Activated T-helper 17 cell treated with anti-CD3 and anti-CD28 coated beads, Interleukin-2, amount 50 U/mL, for 72 hours (primary cell): Measurements from ENCODE around the gene PTPRM. TPM values are rescaled to one million over a fixed set of nuclear protein-coding genes. Genes with fewer than 3 reads are reported as not detected.

Experiments
- ATAC-seq: fragments of 150-1000 bp; cut with Tn5 transposase; replicated peaks from 2 replicates; pipeline ENCODE4 v1.10.0; 2021; ENCODE audit warnings: mild to moderate bottlenecking, moderate library complexity
- H3K27ac Mint-ChIP-seq: one replicate; pipeline ENCODE4 v1.8.0; 2022; ENCODE audit warnings: mixed read lengths
- H3K27me3 Mint-ChIP-seq: one replicate; pipeline ENCODE4 v1.8.0; 2022; ENCODE audit warnings: mixed read lengths
- H3K36me3 Mint-ChIP-seq: one replicate; pipeline ENCODE4 v1.8.0; 2022; ENCODE audit warnings: low read depth, mild to moderate bottlenecking, mixed read lengths
- H3K4me1 Mint-ChIP-seq: one replicate; pipeline ENCODE4 v1.8.0; 2022; ENCODE audit warnings: mixed read lengths
- H3K4me3 Mint-ChIP-seq: one replicate; pipeline ENCODE4 v1.8.0; 2022; ENCODE audit warnings: mild to moderate bottlenecking, mixed read lengths
- H3K9me3 Mint-ChIP-seq: one replicate; pipeline ENCODE4 v1.8.0; 2022; ENCODE audit warnings: mixed read lengths
- total RNA-seq, 2 donors: library from RNA; stranded (reverse); gene quantifications; one replicate each; pipeline ENCODE4 v1.2.3, GENCODE V29; 2022

PTPRM gene
- total RNA-seq, 2 donors from 2014 or later: 7.5 to 24.5 TPM

GRCh38 chr18:7919565-7919964, 352.4 kb downstream of the PTPRM start:
- no peak overlapping the region for H3K27ac Mint-ChIP-seq
- H3K36me3 Mint-ChIP-seq: no peaks in the 10 kb centered on the region
- H3K4me3 Mint-ChIP-seq: no peak overlapping the region
- ATAC-seq: no peak
- H3K27me3 Mint-ChIP-seq: no peaks in the 10 kb centered on the region
- H3K9me3 Mint-ChIP-seq: peaks cover 5% of the 10 kb centered on the region
- H3K4me1 Mint-ChIP-seq: no peaks in the 10 kb centered on the region

DNA sequence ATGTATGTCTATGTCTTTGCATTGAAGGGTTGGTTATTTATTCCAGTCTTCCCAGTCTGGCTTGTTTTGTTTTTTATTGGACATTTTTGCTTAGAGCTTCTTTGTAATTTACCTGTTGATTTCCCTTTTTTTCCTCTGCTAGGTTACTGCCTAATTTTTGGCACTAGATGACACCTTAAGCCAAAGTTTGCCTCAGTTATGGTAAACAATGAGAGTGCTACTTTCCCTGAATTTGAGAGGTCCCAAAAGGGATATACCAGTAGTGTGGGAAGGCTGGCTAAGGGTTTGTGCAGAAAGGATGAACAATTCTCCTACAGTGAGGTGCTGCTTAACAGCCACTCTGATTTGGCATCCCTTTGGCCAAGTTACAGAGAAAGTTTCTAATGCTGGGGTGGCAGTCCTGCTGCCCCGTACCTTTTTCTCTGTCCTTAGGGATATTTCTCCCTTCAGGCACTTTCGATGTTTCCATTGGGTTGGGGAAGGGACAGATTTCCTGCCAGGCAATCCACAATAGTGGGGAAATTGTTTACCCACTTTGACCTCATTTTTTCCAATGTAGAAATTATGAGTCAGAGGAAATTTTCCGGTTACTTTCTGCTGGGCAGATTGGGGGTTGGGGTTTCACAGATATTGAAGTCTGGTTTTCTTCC, 354.9 kb downstream of the PTPRM start:
- Mint-ChIP-seq H3K36me3 (no peaks in the 10 kb centered on the region), H3K4me1 (no peaks in the 10 kb centered on the region), H3K27ac (no peak overlapping the region), H3K27me3 (no peaks in the 10 kb centered on the region), H3K9me3 (peaks cover 6% of the 10 kb centered on the region), H3K4me3 (no peak overlapping the region)
- ATAC-seq: peak; percentile 11

DNA sequence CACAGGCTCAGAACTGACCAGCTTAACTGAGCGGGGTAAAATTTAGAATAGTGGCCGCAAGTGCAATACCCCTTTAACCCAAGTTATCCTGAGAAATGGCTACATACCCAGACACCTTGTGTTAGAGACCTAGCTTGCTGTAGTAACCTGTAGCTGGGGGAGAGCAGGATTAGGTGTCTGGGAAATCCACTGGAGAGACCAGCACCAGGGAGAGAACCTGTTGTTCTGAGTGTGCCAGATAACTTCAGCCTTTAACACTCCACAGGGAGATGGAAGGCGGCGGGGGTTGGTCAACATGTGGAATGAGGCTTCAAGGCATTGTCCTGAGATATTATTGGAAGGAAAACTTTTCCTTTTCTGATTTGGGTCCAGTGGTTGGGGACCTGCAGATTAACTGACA, 356.0 kb downstream of the PTPRM start:
- no peaks in the 10 kb centered on the region for H3K4me1 Mint-ChIP-seq
- peaks cover 10% of the 10 kb centered on the region for H3K9me3 Mint-ChIP-seq
- no peaks in the 10 kb centered on the region for H3K36me3 Mint-ChIP-seq
- H3K27me3 Mint-ChIP-seq: no peaks in the 10 kb centered on the region
- H3K27ac Mint-ChIP-seq: no peak overlapping the region
- H3K4me3 Mint-ChIP-seq: no peak overlapping the region
- ATAC-seq: no peak

DNA sequence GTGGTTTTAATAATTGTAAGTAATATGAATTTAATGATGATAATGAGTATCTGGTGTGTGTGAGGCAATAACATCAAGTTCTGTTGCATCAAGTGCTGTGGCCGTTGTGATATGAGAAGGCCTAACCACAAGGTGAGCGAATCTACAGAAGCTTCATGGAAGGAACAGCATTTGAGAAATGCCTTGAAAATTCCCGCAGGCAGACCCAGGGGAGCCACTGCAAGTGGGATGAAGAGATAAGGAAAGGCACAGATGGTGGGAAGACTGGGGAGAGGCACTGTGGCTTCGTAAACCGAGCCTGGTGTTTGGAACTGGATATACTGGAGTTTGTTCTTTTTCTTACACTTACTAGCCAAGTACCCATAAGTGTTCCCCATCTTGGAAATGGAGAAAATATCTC, 357.5 kb downstream of the PTPRM start:
- H3K27ac Mint-ChIP-seq: no peak overlapping the region
- no peaks in the 10 kb centered on the region for H3K36me3 Mint-ChIP-seq
- no peaks in the 10 kb centered on the region for H3K4me1 Mint-ChIP-seq
- H3K27me3 Mint-ChIP-seq: no peaks in the 10 kb centered on the region
- no peak overlapping the region for H3K4me3 Mint-ChIP-seq
- H3K9me3 Mint-ChIP-seq: peaks cover 10% of the 10 kb centered on the region
- no peak for ATAC-seq

DNA sequence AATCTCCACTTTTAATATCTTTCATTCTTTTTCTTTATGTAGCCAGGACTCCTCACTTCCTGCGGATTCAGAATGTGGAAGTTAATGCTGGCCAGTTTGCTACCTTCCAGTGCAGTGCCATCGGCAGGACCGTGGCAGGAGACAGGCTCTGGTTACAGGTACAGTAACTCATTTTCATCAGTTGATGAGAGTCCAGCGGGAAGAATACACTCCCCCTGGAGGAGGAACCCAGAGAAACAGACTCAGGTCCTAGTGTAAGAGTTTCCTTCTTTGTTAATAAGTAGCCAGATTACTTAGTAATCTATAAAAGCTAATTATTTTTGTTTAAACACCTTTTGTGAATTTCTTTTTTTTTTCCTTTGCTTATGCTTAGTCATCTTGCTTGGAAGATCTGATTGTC, 359.4 kb downstream of the PTPRM start:
- Mint-ChIP-seq H3K4me1 (no peaks in the 10 kb centered on the region), H3K9me3 (peaks cover 7% of the 10 kb centered on the region), H3K27ac (no peak overlapping the region), H3K36me3 (no peaks in the 10 kb centered on the region), H3K27me3 (no peaks in the 10 kb centered on the region), H3K4me3 (no peak overlapping the region)
- ATAC-seq: no peak

DNA sequence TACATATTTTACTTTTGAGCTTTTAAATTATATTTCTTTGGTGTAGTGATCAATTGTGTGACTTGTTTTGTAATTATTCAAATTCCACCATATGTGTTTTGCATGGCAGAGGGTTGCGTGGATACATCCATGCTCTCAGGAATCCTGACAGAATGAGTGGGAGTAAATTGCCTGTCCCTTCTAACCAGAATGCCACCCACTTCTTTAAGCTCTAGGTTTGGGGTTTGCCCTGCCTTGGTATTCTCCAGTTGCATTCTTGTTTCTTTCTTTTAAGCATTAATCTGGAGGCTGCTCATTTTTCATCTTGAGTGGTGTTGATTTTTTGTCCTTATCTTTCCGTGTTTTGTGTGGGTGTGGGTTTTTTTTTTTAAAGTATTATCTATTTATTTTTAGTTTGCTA, 360.0 kb downstream of the PTPRM start:
- no peaks in the 10 kb centered on the region for H3K36me3 Mint-ChIP-seq

GRCh38 chr18:7931763-7932162, 364.6 kb downstream of the PTPRM start:
- H3K4me1 Mint-ChIP-seq: no peaks in the 10 kb centered on the region
- no peaks in the 10 kb centered on the region for H3K27me3 Mint-ChIP-seq
- H3K27ac Mint-ChIP-seq: no peak overlapping the region
- no peaks in the 10 kb centered on the region for H3K36me3 Mint-ChIP-seq
- H3K4me3 Mint-ChIP-seq: no peak overlapping the region
- no peak for ATAC-seq
- H3K9me3 Mint-ChIP-seq: peaks cover 3% of the 10 kb centered on the region

More for the DNA sequence above, 360.0 kb downstream of the PTPRM start:
- Mint-ChIP-seq H3K4me1 (no peaks in the 10 kb centered on the region), H3K27ac (no peak overlapping the region), H3K27me3 (no peaks in the 10 kb centered on the region), H3K9me3 (peaks cover 7% of the 10 kb centered on the region), H3K4me3 (peak overlapping the region; percentile 15)
- ATAC-seq: peak; percentile 58

- H3K9me3 Mint-ChIP-seq: no peaks in the 10 kb centered on the region
- H3K27ac Mint-ChIP-seq: no peak overlapping the region
- no peaks in the 10 kb centered on the region for H3K27me3 Mint-ChIP-seq
- ATAC-seq: no peak
- no peaks in the 10 kb centered on the region for H3K36me3 Mint-ChIP-seq
- H3K4me1 Mint-ChIP-seq: no peaks in the 10 kb centered on the region
- no peak overlapping the region for H3K4me3 Mint-ChIP-seq
These were observed 370.2 kb downstream of the PTPRM start for GRCh38 chr18:7937268-7937667.

DNA sequence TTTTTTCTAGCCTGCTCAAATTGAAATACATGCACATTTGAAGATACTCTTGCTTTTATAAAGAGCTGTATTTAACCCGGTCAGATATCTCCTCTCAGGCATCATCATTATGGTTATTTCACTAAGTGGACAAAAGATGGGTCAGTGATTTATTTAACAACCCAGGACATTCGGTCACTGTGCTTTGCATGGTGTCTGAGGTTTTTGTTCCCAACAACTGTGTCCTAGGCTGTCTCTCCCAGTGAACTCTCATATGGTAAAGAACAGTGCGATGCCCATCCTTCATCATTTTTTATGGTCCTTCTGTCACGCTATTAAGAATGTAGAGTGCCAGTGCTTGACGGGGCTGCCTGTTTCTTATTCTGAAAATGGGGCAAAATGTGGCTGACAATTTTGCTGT, 372.4 kb downstream of the PTPRM start:
- H3K27me3 Mint-ChIP-seq: no peaks in the 10 kb centered on the region
- no peaks in the 10 kb centered on the region for H3K9me3 Mint-ChIP-seq
- no peak overlapping the region for H3K4me3 Mint-ChIP-seq
- no peak overlapping the region for H3K27ac Mint-ChIP-seq
- no peaks in the 10 kb centered on the region for H3K36me3 Mint-ChIP-seq
- no peak for ATAC-seq
- H3K4me1 Mint-ChIP-seq: no peaks in the 10 kb centered on the region

- Mint-ChIP-seq H3K9me3 (no peaks in the 10 kb centered on the region), H3K36me3 (no peaks in the 10 kb centered on the region), H3K4me3 (no peak overlapping the region), H3K27me3 (no peaks in the 10 kb centered on the region), H3K4me1 (no peaks in the 10 kb centered on the region), H3K27ac (no peak overlapping the region)
- no peak for ATAC-seq
These were observed 373.3 kb downstream of the PTPRM start for GRCh38 chr18:7940379-7940778.

DNA sequence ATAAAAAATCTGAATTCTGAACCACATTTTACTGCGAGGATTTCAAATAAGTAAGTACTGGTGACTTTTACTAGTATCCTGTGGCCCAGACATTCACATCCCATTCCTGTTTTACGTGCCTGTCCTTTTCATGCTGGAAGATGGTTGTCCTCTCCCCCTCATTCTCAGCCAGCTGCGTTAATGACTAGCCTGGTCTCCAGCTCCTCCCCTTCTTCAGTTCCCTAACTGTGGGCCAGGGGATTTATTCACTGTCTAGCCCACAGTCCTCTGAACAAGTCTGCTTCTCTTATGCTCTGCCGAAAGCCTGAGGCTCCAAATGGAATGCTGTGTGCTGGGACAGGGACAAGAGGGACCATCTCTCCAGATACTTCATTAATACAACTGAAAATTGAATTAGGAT, 373.9 kb downstream of the PTPRM start:
- H3K4me1 Mint-ChIP-seq: peaks cover 4% of the 10 kb centered on the region
- H3K36me3 Mint-ChIP-seq: no peaks in the 10 kb centered on the region
- no peak overlapping the region for H3K27ac Mint-ChIP-seq
- no peaks in the 10 kb centered on the region for H3K27me3 Mint-ChIP-seq
- no peaks in the 10 kb centered on the region for H3K9me3 Mint-ChIP-seq
- no peak for ATAC-seq
- H3K4me3 Mint-ChIP-seq: no peak overlapping the region

DNA sequence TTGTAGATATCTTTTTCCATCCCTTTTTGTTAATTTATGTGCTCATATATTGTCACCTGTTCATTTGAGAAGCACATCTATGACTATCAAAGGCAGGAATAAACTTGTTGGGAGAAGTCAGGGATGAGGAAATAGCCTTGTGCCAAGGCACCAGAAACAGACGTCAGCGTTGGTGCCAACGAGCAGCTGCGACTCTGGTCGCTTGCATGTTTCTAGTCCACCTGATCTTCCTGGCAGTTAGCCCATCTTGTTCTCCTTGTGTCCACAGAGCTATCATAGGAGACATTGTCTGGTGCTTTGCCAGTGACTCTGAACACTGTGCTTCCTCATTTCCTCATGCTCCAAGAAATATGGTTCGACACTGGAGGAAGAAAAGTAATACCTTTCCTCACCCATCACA, 374.4 kb downstream of the PTPRM start:
- no peaks in the 10 kb centered on the region for H3K27me3 Mint-ChIP-seq
- H3K36me3 Mint-ChIP-seq: no peaks in the 10 kb centered on the region
- H3K4me1 Mint-ChIP-seq: peaks cover 4% of the 10 kb centered on the region
- no peak for ATAC-seq
- H3K9me3 Mint-ChIP-seq: no peaks in the 10 kb centered on the region
- H3K27ac Mint-ChIP-seq: no peak overlapping the region
- no peak overlapping the region for H3K4me3 Mint-ChIP-seq

DNA sequence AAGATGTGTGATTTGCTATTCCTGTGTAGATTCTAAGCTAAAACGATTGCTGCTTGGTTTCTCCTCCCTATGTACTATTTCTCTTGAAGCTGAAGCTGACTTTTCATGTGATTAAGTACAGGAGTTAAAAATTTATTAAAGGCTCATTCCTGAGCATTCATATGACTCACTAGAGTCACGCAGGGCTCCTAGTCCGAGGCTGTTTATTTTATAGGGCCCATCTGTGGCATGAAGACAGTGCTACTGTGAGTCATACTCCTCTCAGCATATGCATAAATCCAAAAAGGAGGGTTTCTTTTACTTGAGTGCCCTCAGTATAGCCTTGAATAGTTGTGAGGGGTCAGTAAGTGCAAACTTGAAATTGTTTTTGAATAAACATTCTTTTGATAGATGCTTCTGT, 378.8 kb downstream of the PTPRM start:
- Mint-ChIP-seq H3K4me1 (peaks cover 6% of the 10 kb centered on the region), H3K36me3 (no peaks in the 10 kb centered on the region), H3K27ac (peak overlapping the region; percentile 42), H3K9me3 (no peaks in the 10 kb centered on the region), H3K27me3 (no peaks in the 10 kb centered on the region), H3K4me3 (peak overlapping the region; percentile 40)
- ATAC-seq: peak; percentile 63

DNA sequence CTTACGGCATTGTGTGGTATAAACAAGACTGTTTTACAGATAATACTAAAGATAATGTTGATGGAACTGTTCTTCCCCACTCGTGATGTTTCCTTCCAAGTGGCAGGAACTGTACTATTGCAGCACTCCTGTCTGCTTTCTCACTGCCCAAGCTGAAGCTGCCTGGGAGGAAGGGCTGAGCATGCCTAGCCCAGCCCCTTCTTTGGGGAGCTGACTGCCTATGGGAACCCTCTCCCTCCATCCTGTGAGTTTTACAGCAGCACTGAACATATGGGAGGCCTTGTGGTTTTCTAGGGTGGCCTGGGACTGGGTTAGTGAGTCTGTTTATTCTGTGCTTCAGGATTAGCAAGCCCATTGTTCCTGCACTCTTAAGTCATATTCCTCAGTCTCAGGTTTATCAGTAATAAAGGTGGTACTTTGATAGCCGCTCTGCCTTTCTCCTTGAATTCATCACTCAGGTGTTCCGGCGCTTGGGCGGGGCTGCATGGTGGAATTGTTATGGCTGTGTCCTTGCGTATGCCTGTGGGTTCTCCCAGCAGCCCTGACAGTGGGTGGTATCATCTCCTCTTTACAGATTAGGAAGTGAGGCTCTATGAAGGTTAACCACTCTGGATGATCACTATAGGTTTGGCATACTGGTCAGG, 379.7 kb downstream of the PTPRM start:
- H3K36me3 Mint-ChIP-seq: no peaks in the 10 kb centered on the region
- no peaks in the 10 kb centered on the region for H3K27me3 Mint-ChIP-seq
- peak overlapping the region; percentile 40 for H3K4me3 Mint-ChIP-seq
- no peaks in the 10 kb centered on the region for H3K9me3 Mint-ChIP-seq
- ATAC-seq: no peak
- peak overlapping the region; percentile 42 for H3K27ac Mint-ChIP-seq
- H3K4me1 Mint-ChIP-seq: peaks cover 9% of the 10 kb centered on the region

- ATAC-seq: peak; percentile 76
- Mint-ChIP-seq H3K27ac (peak overlapping the region; percentile 73), H3K36me3 (peaks cover 5% of the 10 kb centered on the region), H3K4me1 (peaks cover 9% of the 10 kb centered on the region), H3K9me3 (no peaks in the 10 kb centered on the region), H3K4me3 (peak overlapping the region; percentile 54), H3K27me3 (no peaks in the 10 kb centered on the region)
These were observed 383.4 kb downstream of the PTPRM start for GRCh38 chr18:7950380-7951136.
